NK-92 (cell line): ENCODE data around the gene ARHGEF2.
"Not testable (repeated sequence)": the region's sequence is repeated elsewhere in the genome, so short reads cannot be mapped to it uniquely, and the experiment has no call there.

Source experiments
- DNase-seq: peaks from one replicate; lab custom pipeline; 2025; ENCODE audit not compliant: unreplicated experiment; lab: John Stamatoyannopoulos, UW

The ARHGEF2 gene

DNA sequence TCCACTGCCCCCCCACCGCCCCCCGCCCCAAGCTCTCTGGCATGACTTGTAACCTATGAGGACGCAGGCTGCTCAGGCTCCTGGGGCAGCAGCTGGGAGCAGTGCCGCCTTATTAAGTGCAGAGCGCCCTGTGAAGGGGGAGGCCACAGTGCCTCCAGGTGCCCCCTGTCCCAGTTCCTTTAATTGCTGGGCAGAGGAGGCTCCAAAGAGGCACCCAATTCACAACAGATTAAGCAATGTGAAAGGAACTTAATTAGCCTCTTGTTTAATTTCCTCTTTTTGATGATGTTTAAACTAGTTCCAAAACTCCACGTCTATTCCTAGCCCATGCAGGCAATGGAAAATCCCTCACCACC, 33.9 kb downstream of the ARHGEF2 start:
- no peak for DNase-seq

DNA sequence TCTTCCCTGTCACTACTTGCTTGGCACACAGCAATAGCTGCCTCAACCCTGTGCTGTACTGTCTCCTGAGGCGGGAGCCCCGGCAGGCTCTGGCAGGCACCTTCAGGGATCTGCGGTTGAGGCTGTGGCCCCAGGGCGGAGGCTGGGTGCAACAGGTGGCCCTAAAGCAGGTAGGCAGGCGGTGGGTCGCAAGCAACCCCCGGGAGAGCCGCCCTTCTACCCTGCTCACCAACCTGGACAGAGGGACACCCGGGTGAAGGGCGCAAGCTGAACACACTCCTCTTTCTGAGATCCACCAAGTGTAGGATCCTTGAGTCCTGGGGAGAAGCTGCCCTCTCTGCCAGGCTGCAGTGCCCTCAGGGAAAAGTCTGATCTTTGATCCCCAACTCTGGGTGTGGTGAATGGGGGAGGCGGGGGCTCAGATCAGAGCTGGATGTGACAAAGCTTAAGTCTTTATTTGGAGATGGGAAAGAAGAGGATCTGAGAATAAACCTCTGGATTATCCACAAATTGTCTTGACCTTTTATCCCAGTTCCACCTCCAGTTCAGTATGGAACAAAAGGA, 35.7 kb downstream of the ARHGEF2 start:
- DNase-seq, result no peak

DNA sequence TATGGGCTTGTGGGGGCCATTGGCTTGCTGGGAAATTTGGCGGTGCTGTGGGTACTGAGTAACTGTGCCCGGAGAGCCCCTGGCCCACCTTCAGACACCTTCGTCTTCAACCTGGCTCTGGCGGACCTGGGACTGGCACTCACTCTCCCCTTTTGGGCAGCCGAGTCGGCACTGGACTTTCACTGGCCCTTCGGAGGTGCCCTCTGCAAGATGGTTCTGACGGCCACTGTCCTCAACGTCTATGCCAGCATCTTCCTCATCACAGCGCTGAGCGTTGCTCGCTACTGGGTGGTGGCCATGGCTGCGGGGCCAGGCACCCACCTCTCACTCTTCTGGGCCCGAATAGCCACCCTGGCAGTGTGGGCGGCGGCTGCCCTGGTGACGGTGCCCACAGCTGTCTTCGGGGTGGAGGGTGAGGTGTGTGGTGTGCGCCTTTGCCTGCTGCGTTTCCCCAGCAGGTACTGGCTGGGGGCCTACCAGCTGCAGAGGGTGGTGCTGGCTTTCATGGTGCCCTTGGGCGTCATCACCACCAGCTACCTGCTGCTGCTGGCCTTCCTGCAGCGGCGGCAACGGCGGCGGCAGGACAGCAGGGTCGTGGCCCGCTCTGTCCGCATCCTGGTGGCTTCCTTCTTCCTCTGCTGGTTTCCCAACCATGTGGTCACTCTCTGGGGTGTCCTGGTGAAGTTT, 36.4 kb downstream of the ARHGEF2 start:
- no peak for DNase-seq

DNA sequence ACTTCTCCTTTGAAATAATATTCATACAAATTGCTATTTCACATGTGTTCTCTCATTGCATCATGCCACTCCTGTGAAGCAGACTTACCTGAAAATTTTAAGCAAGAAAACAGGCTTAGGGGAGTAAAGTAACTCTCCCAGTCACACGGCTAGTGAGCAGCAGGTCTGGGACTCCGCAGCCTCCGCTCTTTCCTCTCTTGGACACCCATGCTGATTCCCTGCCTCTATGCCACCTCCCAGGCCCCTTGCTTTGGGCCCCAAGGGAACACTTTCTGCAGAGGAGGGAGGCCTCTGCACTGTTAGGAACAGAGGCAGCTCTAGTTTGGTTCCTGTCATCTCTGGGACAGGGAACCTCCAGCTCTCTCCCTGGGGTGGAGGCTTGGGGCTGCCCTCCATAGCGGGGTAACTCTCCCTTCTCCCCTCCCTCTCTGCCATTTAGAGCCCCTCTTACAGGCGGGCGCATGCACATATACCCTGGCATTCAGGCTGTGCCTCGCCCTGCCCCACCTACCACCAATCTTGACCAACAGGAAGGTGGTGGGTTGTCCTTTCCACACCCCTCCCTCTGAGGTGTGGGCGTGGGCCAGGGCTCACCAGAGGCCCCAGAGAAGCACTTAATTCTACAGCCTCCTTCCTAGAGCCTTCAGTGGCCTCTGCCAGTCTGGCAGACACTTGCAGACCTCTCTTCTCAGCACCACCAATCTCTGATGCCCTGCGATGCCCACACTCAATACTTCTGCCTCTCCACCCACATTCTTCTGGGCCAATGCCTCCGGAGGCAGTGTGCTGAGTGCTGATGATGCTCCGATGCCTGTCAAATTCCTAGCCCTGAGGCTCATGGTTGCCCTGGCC, 37.1 kb downstream of the ARHGEF2 start, which contains the start of gene RXFP4:
Gene RXFP4, plus strand, starts transcription at position 646 of the 852 bp plus-strand sequence. Its CDS starts 72 bp downstream, at position 718.
- DNase-seq, result no peak

DNA sequence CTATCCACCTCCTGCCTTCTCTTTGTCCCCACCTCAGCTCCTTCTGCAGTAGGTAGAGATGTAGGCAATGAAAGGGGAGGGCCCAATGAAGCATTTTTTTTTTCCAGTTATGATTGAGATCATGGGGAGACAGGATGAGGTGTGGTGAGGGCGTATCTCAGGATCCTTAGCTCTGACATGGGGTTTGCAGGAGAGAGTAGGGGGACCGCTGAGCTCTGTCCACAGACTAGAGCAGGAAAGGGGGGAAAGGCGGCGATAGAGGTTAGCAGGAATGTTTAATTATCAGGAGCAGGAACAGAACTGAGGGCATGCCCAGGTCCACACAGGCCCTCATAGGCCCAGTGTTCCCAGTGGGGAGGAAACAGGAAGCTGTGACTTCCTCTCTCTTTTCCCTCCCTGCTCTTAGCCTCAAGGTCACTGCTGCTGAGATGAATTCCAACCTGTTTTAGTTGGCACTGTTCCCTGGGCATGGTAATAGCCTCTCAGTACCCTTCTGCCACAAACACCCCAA, 37.8 kb downstream of the ARHGEF2 start:
- no peak for DNase-seq

DNA sequence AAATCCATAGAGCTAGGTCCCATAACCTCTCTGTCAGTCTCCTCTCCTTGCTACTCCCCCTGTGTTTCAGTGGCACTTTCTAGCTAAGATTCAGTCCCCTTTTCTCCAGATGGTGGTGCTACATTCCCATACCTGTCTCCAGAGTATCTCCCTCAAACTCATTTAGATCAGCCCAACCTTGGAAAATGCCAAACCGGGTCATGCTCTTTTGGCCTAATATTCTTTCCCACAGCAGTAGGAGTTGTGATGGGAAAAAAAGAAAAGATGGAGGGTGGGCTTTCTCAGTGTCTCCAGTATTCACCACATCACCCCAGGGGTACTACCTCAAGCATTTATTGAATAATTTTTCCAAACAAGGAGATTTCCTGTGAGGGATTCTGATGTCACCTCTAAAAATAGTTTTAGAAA, 40.1 kb downstream of the ARHGEF2 start:
- no peak for DNase-seq

DNA sequence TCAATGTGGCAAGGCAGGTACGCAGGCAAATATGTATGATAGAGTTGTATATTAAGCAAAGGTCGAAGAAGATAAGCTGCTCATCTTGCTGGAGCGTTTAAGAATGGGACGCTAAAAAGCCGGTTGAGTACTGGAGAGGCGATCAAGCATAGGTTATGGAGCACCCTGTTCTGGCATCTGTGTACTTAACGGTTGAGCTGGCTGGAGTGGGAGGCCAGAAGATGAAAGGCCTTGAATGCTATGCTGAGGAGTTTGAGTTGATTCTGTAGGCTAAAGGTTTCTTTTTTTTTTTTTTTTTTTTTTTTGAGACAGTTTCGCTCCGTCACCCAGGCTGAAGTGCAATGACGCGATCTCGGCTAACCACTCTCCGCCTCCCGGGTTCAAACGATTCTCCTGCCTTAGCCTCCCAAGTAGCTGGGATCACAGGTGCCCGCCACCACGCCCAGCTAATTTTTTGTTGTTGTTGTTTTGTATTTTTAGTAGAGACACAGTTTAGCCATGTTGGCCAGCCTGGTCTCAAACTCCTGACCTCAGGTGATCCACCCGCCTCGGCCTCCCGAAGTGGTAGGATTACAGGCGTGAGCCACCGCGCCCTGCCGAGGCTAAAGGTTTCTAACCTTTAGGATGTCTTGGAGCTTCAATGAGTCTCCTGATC, 43.3 kb downstream of the ARHGEF2 start:
- DNase-seq, result no peak

DNA sequence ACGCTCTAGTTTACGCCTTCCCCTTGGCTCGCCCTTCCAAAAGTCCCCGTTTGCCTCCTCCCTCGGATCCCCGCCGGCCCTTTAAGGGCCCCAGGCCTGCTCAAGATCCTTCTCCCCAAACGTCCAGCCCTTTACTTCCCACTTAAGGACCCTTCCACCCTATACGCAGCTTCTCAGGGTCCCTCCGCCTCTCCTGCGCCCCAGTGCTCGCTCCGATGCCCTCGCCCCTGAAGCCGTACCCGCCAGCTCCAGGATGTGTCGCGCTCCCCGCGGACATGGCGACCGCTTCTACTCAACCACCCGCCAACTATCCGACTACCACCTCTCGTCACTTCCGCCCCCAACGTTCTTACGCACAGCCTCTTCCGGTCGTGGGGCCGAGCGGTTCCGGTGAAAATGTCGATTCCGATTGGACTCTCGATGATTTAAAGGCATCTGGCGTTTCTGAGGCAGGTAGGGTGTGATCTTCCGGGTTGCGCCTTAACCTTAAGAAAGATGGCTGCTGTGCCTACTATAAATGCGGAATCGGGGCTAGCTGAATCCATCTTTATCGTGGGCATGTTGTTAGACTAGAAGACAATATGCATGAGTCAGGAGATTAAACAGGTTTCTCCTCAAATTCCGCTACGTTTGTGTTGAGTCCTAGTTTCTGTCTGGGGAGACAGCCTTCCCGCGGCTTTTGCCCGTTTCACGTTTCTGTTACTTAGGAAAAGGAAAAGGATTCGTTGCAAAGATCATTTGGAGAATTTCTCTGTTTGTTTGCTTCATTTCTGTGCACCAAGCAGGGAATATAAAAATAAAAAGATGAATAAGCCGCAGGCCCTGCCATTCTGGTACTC, 44.0 kb downstream of the ARHGEF2 start, which contains the start of gene KHDC4:
Gene KHDC4, minus strand, starts transcription at position 317 of the 839 bp plus-strand sequence. Its CDS starts 40 bp downstream, at position 277.
- DNase-seq, result peak; percentile 74

DNA sequence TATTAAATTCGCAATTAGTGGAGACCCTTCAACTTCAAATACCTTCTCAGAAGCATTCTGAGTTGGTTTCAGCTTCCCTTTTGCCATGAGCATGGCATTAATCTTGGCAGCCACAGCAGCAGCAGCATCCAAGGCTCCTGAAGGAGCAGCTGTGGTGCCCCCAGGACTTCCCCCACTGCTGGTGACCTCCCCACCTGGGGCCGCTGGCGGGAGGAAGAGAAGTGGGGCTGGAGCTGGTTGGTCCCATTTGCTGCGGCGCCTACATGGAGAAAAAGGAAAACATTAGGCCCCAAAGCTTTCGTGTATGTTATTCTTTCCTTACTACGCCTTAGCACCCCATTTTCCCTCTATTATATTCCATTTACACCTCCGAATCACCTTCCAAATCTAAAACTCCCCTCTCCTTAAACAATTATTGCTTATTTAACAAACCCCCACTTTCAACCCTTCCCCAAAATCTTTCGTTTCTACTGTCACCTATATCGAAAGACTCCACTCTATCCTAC, 44.7 kb downstream of the ARHGEF2 start:
- no peak for DNase-seq

DNA sequence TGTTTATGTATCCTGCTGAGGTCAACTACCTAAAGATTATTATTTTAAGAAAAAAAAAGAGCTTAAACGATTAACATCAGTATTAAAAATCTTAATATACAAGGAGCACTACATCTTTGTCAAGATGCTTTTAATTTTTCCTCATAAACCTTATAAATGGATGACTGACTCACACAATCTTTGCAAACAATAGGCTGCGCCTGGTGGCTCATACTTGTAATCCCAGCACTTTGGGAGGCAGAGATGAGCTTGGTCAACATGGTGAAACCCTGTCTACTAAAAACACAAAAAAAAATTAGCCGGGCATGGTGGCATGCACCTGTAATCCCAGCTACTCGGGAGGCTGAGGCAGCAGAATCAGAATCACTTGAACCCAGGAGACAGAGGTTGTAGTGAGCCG, 45.9 kb downstream of the ARHGEF2 start:
- DNase-seq, result no peak

DNA sequence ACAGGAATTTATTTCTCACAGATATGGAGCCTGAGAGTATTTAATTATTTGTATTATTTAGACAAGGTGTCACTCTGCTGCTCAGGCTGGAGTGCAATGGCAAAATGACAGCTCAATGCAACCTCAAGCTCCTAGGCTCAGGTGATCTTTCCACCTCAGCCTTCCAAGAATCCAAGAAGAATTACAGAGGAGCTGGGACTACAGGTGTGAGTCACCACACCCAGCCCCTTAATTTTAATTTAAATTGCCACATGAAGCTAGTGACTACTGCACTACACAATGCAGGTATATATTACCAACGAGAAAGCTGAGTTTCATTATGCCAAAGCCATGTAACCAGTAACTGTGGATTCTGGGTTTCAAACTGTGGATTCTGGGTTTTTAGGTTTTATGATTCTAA, 46.3 kb downstream of the ARHGEF2 start:
- DNase-seq, result no peak

DNA sequence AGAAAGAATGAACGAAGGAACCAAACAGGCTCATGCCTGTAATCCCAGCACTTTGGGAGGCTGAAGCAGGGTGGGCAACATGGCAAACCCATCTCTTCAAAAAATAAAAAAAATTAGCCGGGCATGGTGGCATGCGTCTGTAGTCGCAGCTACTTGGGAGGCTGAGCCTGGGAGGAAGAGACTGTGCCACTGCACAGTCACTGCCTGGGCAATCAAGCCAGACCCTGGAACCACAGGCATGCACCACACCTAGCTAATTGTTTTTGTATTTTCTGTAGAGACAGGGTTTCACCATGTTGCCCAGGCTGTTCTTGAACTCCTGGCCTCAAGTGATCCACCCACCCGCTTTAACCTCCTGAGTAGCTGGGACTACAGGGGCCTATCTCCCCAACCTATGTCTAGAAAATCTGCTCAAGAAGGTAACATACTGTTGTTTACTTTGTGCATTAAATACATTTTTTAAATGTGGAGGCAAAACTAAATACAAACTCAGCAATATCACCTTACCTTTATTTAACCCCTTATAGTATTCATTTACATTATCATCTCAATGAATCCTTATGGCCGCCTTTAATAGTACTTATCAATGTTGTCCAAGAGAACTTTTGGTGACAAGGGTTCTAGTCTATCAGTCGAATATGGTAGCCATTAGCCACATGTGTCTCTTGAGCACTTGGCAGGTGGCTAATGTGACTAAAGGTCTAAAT, 46.9 kb downstream of the ARHGEF2 start:
- no peak for DNase-seq

DNA sequence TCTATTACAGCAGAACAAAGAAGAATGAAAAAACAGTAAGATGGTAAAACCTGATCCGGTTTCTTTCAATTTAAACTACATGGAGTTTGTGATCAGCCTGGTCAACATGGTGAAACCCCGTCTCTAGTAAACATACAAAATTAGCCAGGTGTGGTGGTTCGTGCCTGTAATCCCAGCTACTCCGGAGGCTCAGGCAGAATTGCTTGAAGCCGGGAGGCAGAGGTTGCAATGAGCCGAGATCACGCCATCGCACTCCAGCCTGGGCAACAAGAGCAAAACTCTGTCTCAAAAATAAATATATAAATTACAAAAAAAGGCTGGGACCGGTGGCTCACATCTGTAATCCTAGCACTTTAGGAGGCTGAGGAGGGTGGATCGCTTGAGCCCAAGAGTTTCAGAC, 47.6 kb downstream of the ARHGEF2 start:
- DNase-seq, result not testable (repeated sequence)

DNA sequence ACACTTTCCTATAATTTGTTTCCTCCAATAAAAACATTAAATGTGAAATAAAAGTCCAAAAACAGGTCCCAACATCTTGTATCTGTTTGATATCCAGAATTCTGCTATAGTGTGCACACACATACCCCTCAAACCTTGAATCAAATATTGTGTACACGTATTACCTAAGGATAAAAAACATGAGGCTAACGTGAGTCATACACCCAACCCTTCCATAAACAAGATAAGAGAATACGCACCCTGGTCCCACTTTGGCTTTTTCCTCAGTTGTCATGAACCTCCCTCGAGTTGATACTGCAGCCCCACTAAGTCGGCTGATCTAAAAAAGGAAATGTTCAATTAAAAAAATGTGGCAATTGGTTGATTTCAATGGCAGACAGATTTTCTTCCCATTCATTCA, 49.3 kb downstream of the ARHGEF2 start:
- no peak for DNase-seq

DNA sequence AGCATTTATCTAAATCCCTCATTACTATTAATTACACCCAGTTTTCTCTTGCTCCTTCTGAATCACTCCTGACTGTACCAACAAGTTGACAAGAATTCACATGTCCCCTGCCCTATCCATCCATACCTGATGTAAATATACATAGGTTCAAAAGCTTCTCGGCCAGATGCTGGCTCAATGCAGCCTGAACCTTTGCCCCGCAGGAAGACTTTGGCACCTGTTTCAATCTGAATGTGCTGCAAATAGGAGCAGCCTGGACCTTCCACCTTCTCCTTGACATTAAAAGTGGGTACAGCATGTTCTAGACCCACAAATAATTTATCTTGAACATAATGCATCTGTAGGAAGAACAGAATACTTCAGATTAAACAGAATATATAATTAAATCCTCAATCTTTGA, 52.8 kb downstream of the ARHGEF2 start:
- DNase-seq, result no peak

DNA sequence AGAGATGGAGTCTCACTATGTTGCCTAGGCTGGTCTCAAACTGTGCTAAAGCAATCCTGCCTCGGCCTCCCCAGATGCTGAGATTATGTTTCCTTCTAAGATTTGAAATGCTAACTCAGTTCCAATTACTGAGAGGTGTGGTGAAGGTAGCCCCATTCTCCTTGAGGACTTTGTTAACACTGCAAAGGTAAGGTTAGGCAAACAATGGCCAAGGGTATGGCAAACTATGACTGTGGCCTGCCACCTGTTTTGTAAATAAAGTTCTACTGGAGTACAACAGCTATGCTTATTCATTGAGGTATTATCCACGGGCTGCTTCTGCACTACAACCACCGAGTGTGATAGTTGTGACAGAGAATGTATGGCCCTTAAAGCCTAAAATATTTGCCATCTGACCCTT, 57.6 kb downstream of the ARHGEF2 start:
- DNase-seq, result no peak

DNA sequence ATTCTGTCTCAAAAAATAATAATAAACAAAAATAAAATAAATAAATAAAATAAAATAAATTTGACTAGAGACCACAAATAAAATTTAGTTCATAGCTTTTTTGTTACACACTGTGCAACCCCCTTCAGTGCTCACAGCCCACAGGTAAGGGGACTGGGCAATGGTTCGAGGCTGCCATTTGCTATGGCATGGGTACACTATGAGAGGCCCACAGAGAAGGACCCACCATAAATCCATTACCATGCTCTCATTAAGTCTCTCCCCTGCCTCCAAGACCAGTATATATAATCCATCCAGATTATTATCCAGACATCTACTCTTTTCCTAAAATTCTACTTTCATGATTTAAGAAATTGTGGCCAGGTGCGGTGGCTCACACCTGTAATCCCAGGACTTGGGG, 58.5 kb downstream of the ARHGEF2 start:
- no peak for DNase-seq

DNA sequence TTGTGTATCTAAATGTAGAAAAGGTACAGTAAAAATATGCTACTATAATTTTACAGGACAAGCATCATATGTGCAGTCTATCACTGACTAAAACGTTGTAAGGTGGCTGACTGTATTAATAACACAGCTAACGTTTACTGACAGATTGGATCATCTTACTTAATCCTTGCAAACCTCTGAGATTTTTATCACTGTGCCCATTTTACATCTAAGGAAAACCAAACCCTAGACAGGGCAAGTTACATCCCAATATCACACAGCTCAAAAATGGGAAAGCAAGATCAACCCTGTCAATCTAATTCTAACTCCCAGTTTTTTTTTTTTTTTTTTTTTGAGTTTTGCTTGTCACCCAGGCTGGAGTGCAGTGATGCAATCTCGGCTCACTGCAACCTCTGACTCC, 59.7 kb downstream of the ARHGEF2 start:
- DNase-seq, result no peak

DNA sequence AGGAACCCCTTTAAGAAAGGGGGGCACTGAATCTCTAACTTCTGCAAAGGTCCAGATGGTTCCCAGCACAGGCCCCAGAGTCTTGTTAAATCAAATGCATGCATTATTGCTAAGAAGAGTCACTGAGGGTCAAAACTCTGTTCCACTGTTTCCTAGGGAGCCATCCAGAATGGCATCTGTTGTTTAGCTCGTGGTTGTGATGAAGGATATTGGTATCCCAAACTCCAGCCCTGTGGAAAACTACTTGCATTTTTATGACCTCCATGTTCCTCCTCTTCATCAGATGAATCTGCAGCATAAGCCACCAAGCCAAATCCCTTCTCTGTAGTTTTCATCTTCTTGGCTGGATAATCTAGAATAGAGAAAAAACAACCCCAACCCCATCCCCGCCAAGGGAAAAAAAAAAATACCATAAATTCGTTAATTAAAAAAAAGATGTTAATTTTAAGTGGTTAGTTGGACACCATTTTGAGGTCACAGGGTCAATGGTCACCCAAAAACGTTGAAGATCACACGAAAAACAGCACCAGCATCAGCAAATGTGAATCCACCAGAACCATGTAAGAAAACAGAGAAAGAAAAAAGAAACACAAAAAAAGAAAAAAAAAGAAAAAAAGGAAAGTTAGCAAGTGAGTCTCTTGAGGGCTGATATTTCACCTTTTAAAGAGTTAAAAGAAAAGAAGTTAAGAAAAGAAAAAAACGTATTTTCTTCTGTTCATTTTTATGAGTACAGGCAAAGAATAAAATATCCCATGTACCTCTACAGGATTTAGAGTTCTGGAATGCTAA, 64.2 kb downstream of the ARHGEF2 start:
- no peak for DNase-seq
